Cardiac fibroblast (primary cell): ENCODE measurements around the gene RALB.
A peak's percentile ranks its signal among the peaks of the same experiment; 100 is the strongest.

Experiments
- DNase-seq, 2 donors: peaks; one replicate each; pipeline versions ENCODE4 v3.0.0 to v3.0.0-alpha.2; 2010; ENCODE audit warnings: low read depth in 2 of 2
- H3K4me3 ChIP-seq, 2 donors: replicated peaks in 1 of 2; 1 replicate in 1 of 2; 2 replicates in 1 of 2; pipeline ENCODE4 v1.5.1; 2011; ENCODE audit warnings: low read depth in 2 of 2, low read length in 2 of 2, mild to moderate bottlenecking in 2 of 2, moderate library complexity in 1 of 2
- TF ChIP-seq, protein P1 (sequence below): IDR thresholded peaks from one replicate; pipeline ENCODE4 v1.5.1; 2011; ENCODE audit warnings: low read depth, mild to moderate bottlenecking, low read length, inconsistent platforms

Gene RALB

DNA sequence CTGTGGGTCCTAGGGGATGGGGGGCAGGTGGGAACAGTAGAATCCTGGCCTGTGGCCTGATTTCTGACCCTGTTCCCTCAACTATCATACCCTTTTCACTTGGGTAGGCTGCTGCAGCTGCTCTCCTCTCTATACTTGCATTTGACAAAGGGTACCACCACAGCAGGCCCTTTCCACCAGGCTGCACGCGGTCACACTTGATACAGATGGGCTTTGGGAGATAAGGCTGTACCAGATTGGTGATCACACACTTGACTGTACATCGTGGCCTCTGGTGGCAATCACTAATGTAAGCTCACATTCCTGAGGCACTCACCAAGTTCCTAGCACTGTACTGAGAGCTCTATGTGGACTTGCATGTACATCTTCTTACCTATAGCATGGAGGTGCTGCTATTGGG, 1.6 kb upstream of the RALB start:
- TF ChIP-seq, protein P1, sequence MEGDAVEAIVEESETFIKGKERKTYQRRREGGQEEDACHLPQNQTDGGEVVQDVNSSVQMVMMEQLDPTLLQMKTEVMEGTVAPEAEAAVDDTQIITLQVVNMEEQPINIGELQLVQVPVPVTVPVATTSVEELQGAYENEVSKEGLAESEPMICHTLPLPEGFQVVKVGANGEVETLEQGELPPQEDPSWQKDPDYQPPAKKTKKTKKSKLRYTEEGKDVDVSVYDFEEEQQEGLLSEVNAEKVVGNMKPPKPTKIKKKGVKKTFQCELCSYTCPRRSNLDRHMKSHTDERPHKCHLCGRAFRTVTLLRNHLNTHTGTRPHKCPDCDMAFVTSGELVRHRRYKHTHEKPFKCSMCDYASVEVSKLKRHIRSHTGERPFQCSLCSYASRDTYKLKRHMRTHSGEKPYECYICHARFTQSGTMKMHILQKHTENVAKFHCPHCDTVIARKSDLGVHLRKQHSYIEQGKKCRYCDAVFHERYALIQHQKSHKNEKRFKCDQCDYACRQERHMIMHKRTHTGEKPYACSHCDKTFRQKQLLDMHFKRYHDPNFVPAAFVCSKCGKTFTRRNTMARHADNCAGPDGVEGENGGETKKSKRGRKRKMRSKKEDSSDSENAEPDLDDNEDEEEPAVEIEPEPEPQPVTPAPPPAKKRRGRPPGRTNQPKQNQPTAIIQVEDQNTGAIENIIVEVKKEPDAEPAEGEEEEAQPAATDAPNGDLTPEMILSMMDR = no peak
- no peak for DNase-seq
- H3K4me3 ChIP-seq = no peak overlapping the region

DNA sequence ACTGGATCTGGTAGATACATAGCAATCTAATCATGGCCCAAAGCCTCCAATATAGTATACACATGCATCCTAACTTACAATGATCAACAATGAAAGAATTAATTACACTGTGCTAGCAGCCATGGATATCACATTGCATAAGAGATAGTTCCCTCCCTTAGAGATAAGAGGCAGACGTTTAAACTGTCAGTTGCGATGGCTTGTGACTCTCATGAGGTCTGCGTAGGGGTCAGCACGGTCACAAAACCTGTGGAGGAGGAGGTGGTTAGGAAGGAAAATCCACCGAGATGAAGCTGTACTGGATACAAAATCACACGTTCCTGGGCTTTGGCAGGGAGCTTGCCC, 800 bp upstream of the RALB start:
- TF ChIP-seq, protein P1 = no peak
- no peak for DNase-seq

DNA sequence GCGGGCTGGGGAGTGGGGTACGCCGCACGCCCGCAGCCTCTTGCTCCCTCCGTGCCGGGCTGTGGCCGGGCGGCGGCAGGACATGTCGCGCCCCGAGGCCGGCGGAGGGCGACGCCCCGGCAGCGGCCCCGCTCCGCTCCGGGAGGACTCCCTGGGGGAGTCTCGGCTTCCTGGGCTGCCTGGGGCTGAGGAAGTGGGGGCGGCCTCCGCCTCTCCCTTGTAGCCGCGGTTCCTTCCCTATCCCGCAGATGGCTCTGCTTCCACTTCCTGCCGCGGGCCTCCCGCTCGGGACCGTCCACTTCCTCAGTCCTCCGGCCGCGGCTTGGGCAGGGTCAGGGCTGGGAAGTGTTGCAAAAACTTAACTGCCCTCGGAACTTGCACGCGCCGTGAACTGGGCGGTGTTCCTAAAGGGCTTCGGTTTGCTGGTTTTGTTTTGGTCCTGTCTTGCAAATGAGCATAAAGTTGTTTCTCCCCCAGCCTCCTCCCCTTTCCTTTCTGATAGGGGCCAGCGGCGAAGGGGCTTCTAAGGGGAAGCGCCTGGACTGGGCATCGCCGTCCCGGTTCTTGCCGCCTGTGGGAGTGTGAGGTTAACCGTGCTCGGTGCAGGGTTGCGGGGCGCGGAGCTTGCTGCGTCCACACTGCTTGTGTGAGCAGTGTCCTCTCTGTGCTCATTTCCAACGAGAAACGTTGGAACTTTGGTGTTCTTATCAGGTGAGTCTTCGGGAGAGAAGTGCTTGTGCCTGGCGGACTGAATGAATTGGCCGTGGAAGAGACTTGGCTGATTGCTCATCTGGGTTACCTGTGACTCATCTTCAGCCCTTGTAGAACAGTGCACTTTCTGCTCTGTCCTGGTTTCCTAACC, 600 bp downstream of the RALB start:
- H3K4me3 ChIP-seq = peak overlapping the region; percentile 78 to 90
- TF ChIP-seq, protein P1 = peak; percentile 36

More for the DNA sequence above, 800 bp upstream of the RALB start:
- peak overlapping the region; percentile 78 to 90 for H3K4me3 ChIP-seq

DNA sequence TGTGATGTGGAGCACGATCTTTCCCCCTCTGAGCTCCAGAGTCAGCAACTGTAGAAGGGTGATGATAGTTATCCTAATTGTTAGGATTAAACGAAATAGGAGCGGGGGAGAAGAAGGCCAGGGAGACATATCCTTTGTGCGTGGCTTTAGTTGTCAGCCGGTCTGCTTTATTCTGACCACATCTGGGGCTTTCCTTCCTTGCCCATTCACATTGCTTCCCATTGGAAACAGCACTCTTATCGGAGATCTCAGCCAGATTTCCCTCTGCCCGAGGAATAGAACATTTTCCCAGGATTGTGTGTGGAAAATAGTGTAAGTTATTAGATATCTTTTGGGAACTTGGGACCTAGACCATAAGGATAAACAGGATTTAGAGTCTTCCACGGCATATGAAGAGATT, 1.5 kb downstream of the RALB start:
- DNase-seq = no peak
- TF ChIP-seq, protein P1 = no peak
- peak overlapping the region; percentile 78 to 90 for H3K4me3 ChIP-seq

More for the DNA sequence above, 600 bp downstream of the RALB start:
- peak; percentile 77 to 86 for DNase-seq

DNA sequence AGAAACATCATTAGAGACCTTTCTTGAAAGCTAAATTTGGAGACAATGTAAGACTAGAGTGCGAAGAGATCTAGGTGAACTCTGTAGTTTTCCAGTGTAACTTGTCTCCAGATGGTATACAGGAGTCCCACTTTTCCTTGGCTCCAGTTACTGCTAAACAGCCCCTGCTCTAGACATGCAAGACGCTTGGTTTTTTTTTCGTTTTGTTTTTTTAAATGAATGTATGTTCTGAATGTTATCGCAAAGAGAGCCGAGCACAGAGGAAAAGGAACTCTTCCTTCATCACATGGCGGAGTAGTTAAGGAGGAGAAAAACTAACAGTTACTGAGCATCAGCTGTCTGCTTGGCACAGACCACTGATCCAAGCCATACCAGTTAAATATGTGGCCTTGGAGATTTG, 2.4 kb downstream of the RALB start:
- peak in 1 of 2 donors; percentile 19 for DNase-seq
- TF ChIP-seq, protein P1 = no peak
- no peak overlapping the region for H3K4me3 ChIP-seq

DNA sequence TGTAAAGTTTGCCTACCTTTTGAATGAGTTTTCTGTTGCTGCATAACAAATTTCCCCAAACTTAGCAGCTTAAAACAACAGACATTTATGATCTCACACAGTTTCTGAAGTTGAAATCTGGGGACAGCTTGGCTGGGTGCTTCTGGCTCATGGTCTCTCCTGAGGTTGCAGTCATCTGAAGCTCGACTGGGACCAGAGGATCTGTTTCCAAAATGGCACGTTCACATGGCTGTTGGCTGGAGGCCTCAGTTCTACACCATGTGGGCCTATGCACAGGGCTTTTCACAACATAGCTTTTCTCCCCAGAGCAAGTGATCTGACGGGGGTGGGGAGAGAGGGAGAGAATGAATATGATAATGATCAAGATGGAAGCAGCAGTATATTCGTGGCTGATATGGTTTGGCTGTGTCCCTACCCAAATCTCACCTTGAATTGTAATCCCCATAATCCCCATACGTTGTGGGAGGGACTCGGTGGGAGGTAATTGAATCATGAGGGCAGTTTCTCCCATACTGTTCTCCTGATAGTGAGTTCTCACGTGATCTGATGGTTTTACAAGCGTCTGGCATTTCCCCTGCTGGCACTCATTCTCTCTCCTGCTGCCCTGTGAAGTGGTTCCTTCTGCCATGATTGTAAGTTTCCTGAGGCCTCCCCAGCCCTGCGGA, 3.5 kb downstream of the RALB start:
- TF ChIP-seq, protein P1 = no peak
- DNase-seq = no peak
- no peak overlapping the region for H3K4me3 ChIP-seq
